H9 (cell line): ENCODE results near the gene OGFOD2. TPM values are rescaled to one million over a fixed set of nuclear protein-coding genes. Genes with fewer than 3 reads are reported as not detected.

ENCODE experiments used
- DNase-seq: peaks from one replicate; pipeline ENCODE4 v3.0.0-alpha.2; 2017
- H2AFZ ChIP-seq: one replicate; pipeline ENCODE4 v1.6.1; 2013; ENCODE audit warnings: mild to moderate bottlenecking, low read length, control low read depth, moderate library complexity
- H2AK5ac ChIP-seq: 2 replicates; pipeline ENCODE4 v1.6.1; 2013; ENCODE audit warnings: low read length, control low read depth, mixed read lengths; ENCODE audit not compliant: insufficient read length
- H2BK120ac ChIP-seq: one replicate; pipeline ENCODE4 v1.6.1; 2013; ENCODE audit warnings: low read depth, mild to moderate bottlenecking, low read length, control low read depth, inconsistent platforms; ENCODE audit not compliant: poor library complexity, severe bottlenecking
- H2BK12ac ChIP-seq: 2 replicates; pipeline ENCODE4 v1.6.1; 2013; ENCODE audit warnings: low read length, control low read depth, mixed read lengths, low read depth; ENCODE audit not compliant: insufficient read length
- H2BK15ac ChIP-seq: 2 replicates; pipeline ENCODE4 v1.6.1; 2013; ENCODE audit warnings: low read depth, low read length, control low read depth
- H2BK20ac ChIP-seq: one replicate; pipeline ENCODE4 v1.6.1; 2013; ENCODE audit warnings: low read depth, mild to moderate bottlenecking, low read length, control low read depth, inconsistent platforms; ENCODE audit not compliant: poor library complexity, severe bottlenecking
- H2BK5ac ChIP-seq: 2 replicates; pipeline ENCODE4 v1.6.1; 2013; ENCODE audit warnings: low read length, control low read depth, mixed read lengths; ENCODE audit not compliant: insufficient read length
- H3K14ac ChIP-seq: 2 replicates; pipeline ENCODE4 v1.6.1; 2013; ENCODE audit warnings: low read length, control low read depth; ENCODE audit not compliant: insufficient read depth
- H3K18ac ChIP-seq: 2 replicates; pipeline ENCODE4 v1.6.1; 2013; ENCODE audit warnings: low read depth, mild to moderate bottlenecking, mixed read lengths, low read length, control low read depth; ENCODE audit not compliant: insufficient read length
- H3K23ac ChIP-seq: 2 replicates; pipeline ENCODE4 v1.6.1; 2013; ENCODE audit warnings: low read length, control low read depth, mixed read lengths, low read depth; ENCODE audit not compliant: insufficient read length
- H3K23me2 ChIP-seq: 2 replicates; pipeline ENCODE4 v1.6.1; 2013; ENCODE audit warnings: low read depth, mild to moderate bottlenecking, mixed read lengths, low read length, control low read depth; ENCODE audit not compliant: insufficient read length, poor library complexity, severe bottlenecking
- H3K27ac ChIP-seq: 2 replicates; pipeline ENCODE4 v1.5.1; 2013; ENCODE audit warnings: low read length, control low read depth, mixed read lengths, low read depth; ENCODE audit not compliant: insufficient read length
- H3K27me3 ChIP-seq: 2 replicates; pipeline ENCODE4 v1.6.1; 2013; ENCODE audit warnings: low read length, control low read depth, inconsistent platforms; ENCODE audit not compliant: insufficient read depth
- H3K4ac ChIP-seq: 2 replicates; pipeline ENCODE4 v1.6.1; 2013; ENCODE audit warnings: low read depth, mild to moderate bottlenecking, control low read depth, inconsistent platforms, low read length, moderate library complexity
- H3K4me1 ChIP-seq: 2 replicates; pipeline ENCODE4 v1.6.1; 2013; ENCODE audit warnings: low read length, control low read depth, inconsistent platforms; ENCODE audit not compliant: insufficient read depth
- H3K4me2 ChIP-seq: 2 replicates; pipeline ENCODE4 v1.6.1; 2013; ENCODE audit warnings: low read length, control low read depth, mixed read lengths; ENCODE audit not compliant: insufficient read length, insufficient read depth
- H3K56ac ChIP-seq: 2 replicates; pipeline ENCODE4 v1.6.1; 2013; ENCODE audit warnings: low read depth, mild to moderate bottlenecking, mixed read lengths, low read length, control low read depth; ENCODE audit not compliant: insufficient read length
- H3K79me1 ChIP-seq: 2 replicates; pipeline ENCODE4 v1.6.1; 2013; ENCODE audit warnings: low read depth, mild to moderate bottlenecking, moderate library complexity, low read length, control low read depth, inconsistent platforms; ENCODE audit not compliant: insufficient read depth, poor library complexity, severe bottlenecking
- H3K79me2 ChIP-seq: 2 replicates; pipeline ENCODE4 v1.6.1; 2013; ENCODE audit warnings: low read length, control low read depth, inconsistent platforms; ENCODE audit not compliant: insufficient read depth
- H3K9ac ChIP-seq: 2 replicates; pipeline ENCODE4 v1.6.1; 2013; ENCODE audit warnings: low read length, control low read depth, mixed read lengths; ENCODE audit not compliant: insufficient read length; ENCODE audit errors: extremely low read depth
- H3K9me3 ChIP-seq: one replicate; pipeline ENCODE4 v1.6.1; 2013; ENCODE audit warnings: low read depth, low read length, inconsistent platforms; ENCODE audit not compliant: control insufficient read depth
- H3T11ph ChIP-seq: one replicate; pipeline ENCODE4 v1.6.1; 2013; ENCODE audit warnings: mild to moderate bottlenecking, low read length, control low read depth, inconsistent platforms
- H4K20me1 ChIP-seq: one replicate; pipeline ENCODE4 v1.6.1; 2013; ENCODE audit not compliant: control insufficient read depth, insufficient read length, insufficient read depth
- H4K5ac ChIP-seq: 2 replicates; pipeline ENCODE4 v1.6.1; 2013; ENCODE audit warnings: low read depth, mild to moderate bottlenecking, mixed read lengths, low read length, control low read depth; ENCODE audit not compliant: insufficient read length
- H4K8ac ChIP-seq: replicated peaks from 2 replicates; pipeline ENCODE4 v1.6.1; 2013; ENCODE audit warnings: low read length, control low read depth, mixed read lengths, low read depth; ENCODE audit not compliant: insufficient read length
- H4K91ac ChIP-seq: 2 replicates; pipeline ENCODE4 v1.6.1; 2013; ENCODE audit warnings: low read depth, mild to moderate bottlenecking, moderate library complexity, mixed read lengths, low read length, control low read depth; ENCODE audit not compliant: insufficient read length
- H3K27ac Mint-ChIP-seq, 3 experiments: 2 replicates in 2 of 3; 3 replicates in 1 of 3; pipeline ENCODE4 v1.8.0; 2020 to 2021; ENCODE audit warnings: mixed read lengths in 3 of 3, mild to moderate bottlenecking in 1 of 3, moderate library complexity in 1 of 3
- H3K27me3 Mint-ChIP-seq: 2 replicates; pipeline ENCODE4 v1.8.0; 2021; ENCODE audit warnings: low read depth, mild to moderate bottlenecking, moderate library complexity, mixed read lengths
- H3K36me3 Mint-ChIP-seq, 3 experiments: 2 replicates in 2 of 3; 3 replicates in 1 of 3; pipeline ENCODE4 v1.8.0; 2020 to 2021; ENCODE audit warnings: low read depth in 3 of 3, mixed read lengths in 3 of 3; ENCODE audit not compliant: insufficient read depth in 1 of 3
- H3K4me1 Mint-ChIP-seq, 2 experiments: 2 replicates each; pipeline ENCODE4 v1.8.0; 2020; ENCODE audit warnings: mixed read lengths in 2 of 2
- H3K4me3 Mint-ChIP-seq, 2 experiments: 2 replicates in 1 of 2; 3 replicates in 1 of 2; pipeline ENCODE4 v1.8.0; 2020 to 2021; ENCODE audit warnings: mild to moderate bottlenecking in 2 of 2, mixed read lengths in 2 of 2, moderate library complexity in 1 of 2
- H3K9me3 Mint-ChIP-seq, 2 experiments: 2 replicates in 1 of 2; 3 replicates in 1 of 2; pipeline ENCODE4 v1.8.0; 2020; ENCODE audit warnings: mild to moderate bottlenecking in 2 of 2, mixed read lengths in 2 of 2, moderate library complexity in 1 of 2
- CTCF ChIP-seq: fragments of 200-600 bp; sonication (generic); conservative IDR thresholded peaks from 3 replicates; pipeline ENCODE4 v1.8.0; 2021; ENCODE audit warnings: antibody characterized with exemption, mild to moderate bottlenecking
- WGBS: extraction: QIAGEN DNeasy Blood & Tissue Kit; methylation state at CpG from one replicate; pipeline ENCODE4 v1.1.7; 2013; ENCODE audit warnings: missing lambda C conversion rate, low lambda C conversion rate, mixed read lengths; ENCODE audit not compliant: insufficient read length; ENCODE audit errors: extremely low coverage; 5-methylcytosine and 5-hydroxymethylcytosine counted together
- total RNA-seq: library from RNA; stranded (reverse); gene quantifications from 2 replicates; pipeline ENCODE4 v1.2.1, GENCODE V29; 2021

The OGFOD2 gene
- total RNA-seq, 1 experiment from 2014 or later: 14.7 TPM

GRCh38 chr12:122942637-122943036, 32.4 kb upstream of the OGFOD2 start:
- Histone ChIP-seq H4K8ac (no peak overlapping the region), H3K18ac (no peak overlapping the region), H2AK5ac (no peak overlapping the region), H3K4me2 (no peak overlapping the region), H3K23ac (no peak overlapping the region), H4K20me1 (no peaks in the 10 kb centered on the region), H2BK12ac (no peak overlapping the region), H3K4ac (no peak overlapping the region), H3K79me1 (no peaks in the 10 kb centered on the region), H3K56ac (no peak overlapping the region), H3K27ac (no peak overlapping the region), H2BK5ac (no peak overlapping the region), H4K5ac (no peak overlapping the region), H3K14ac (no peak overlapping the region), H2BK20ac (no peak overlapping the region), H2BK120ac (no peak overlapping the region), H3K23me2 (no peaks in the 10 kb centered on the region), H3T11ph (no peak overlapping the region), H3K4me1 (no peaks in the 10 kb centered on the region), H2AFZ (no peak overlapping the region), H4K91ac (no peak overlapping the region), H3K79me2 (no peaks in the 10 kb centered on the region), H3K27me3 (no peaks in the 10 kb centered on the region), H3K9ac (no peak overlapping the region), H2BK15ac (no peak overlapping the region), H3K9me3 (no peaks in the 10 kb centered on the region)
- no peak overlapping the region for H3K27ac Mint-ChIP-seq
- H3K4me3 Mint-ChIP-seq: no peak overlapping the region
- H3K36me3 Mint-ChIP-seq: no peaks in the 10 kb centered on the region
- no peaks in the 10 kb centered on the region for H3K9me3 Mint-ChIP-seq
- peaks cover 0 to 14% of the 10 kb centered on the region in 2 experiments; a peak in 2 of 4 replicates for H3K4me1 Mint-ChIP-seq
- no peak for DNase-seq
- H3K27me3 Mint-ChIP-seq: peaks cover 53% of the 10 kb centered on the region
- no CpG with 5 or more reads among the region's 2 CpGs for WGBS
- TF ChIP-seq CTCF: no peak
